Measurements from ENCODE around the gene BMPR1A. TPM values are rescaled to one million over a fixed set of nuclear protein-coding genes. Genes with fewer than 3 reads are reported as not detected.

Gene BMPR1A
- total RNA-seq, 1 experiment from 2014 or later: 42.6 TPM

DNA sequence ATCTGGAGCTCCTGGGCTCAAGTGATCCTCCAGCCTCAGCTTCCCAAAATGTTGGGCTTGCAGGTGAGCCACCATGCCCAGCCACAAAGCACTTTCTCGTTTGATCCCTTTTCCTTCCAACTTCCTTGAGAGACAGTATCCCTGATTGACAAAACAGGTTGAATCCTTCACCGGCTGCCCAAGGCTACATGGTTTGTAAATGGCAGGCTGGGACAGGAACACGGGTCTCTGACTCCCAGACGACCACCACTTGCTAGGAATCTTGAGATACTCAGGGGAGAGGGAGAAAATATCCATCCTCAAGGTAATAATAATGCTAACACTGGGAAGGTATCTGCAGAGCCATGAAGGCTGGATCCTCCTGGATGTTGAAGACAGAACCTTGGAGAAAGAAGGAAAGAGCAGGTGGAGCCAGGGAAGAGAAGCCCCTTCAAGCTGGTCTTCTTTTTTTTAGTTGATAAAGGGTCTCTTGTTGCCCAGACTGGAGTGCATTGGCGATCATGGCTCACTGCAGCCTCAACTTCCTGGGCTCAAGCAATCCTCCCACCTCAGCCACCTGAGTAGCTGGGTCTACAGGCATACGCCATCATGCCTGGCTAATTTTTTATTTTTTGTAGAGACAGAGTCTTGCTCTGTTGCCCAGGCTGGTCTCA, 181.2 kb downstream of the BMPR1A start:
- ATAC-seq (no peak), DNase-seq (ENCODE audit: low read depth, low spot score) (no peak)
- H3K9ac ChIP-seq (ENCODE audit: low read length): no peak overlapping the region
- H3K27me3 ChIP-seq (ENCODE audit: insufficient read depth, low read length): no peaks in the 10 kb centered on the region
- no peaks in the 10 kb centered on the region for H3K36me3 ChIP-seq (ENCODE audit: control insufficient read depth in 1 of 2, insufficient read depth in 2 of 2, low read length in 2 of 2)
- peaks cover 0 to 10% of the 10 kb centered on the region in 2 experiments; a peak in 3 of 4 replicates for H3K4me1 ChIP-seq (ENCODE audit: control insufficient read depth in 1 of 2, insufficient read depth in 2 of 2, low read length in 2 of 2)
- CTCF ChIA-PET: interaction anchor here (0.9 to 1.5 kb wide), 3 partner anchors 11 to 23 kb away, joined by 3 to 5 read pairs (median 3); partner anchors contain the start of gene SNCG
- H3K79me2 ChIP-seq (ENCODE audit: insufficient read depth, low read length): no peaks in the 10 kb centered on the region
- H3K27ac ChIP-seq (ENCODE audit: low read depth, low read length): no peak overlapping the region
- intact Hi-C loops (cut with micrococcal nuclease): loop anchor here (2.0 to 5.0 kb wide), 2 partner anchors 29 to 265 kb away; no protein-coding TSS in a partner anchor
- no peaks in the 10 kb centered on the region for H3K9me3 ChIP-seq (ENCODE audit: control insufficient read depth in 1 of 2, insufficient read depth in 1 of 2, low read depth in 1 of 2, low read length in 2 of 2)
- no TSS peak for BruUV-seq (replicated peaks)
- H4K20me1 ChIP-seq (ENCODE audit: insufficient read depth): no peaks in the 10 kb centered on the region
- H3K4me2 ChIP-seq (ENCODE audit: low read length): no peak overlapping the region
- H3K4me3 ChIP-seq (replicated peaks in 1 of 2; ENCODE audit: low read depth in 1 of 2, low read length in 2 of 2): no peak overlapping the region
- POLR2A ChIA-PET: interaction anchor here (1.0 kb wide), 1 partner anchor 31 kb away, joined by 3 read pairs; the partner anchor contains the start of gene ADIRF
- RAD21 ChIA-PET (ENCODE audit: low non-redundant PET in 1 of 2, low total read pairs in 2 of 2, uncharacterized antibody in 2 of 2, unreplicated experiment in 2 of 2): no interaction called here
- TF ChIP-seq ZNF274 (IDR thresholded peaks at IDR 0.05; ENCODE audit: low read depth, low read length) (no peak), POLR2A (IDR thresholded peaks at IDR 0.05; ENCODE audit: borderline replicate concordance, extremely low read depth, insufficient read depth, insufficient read length) (no peak), CEBPB (IDR thresholded peaks at IDR 0.05; ENCODE audit: low read depth) (no peak), SRF (IDR thresholded peaks at IDR 0.05; ENCODE audit: low read depth) (no peak), CBX3 (IDR thresholded peaks at IDR 0.05; ENCODE audit: low read depth) (no peak), YY1 (IDR thresholded peaks at IDR 0.05; ENCODE audit: extremely low read depth, insufficient replicate concordance, low read depth, low read length) (no peak), ELF1 (IDR thresholded peaks at IDR 0.05; ENCODE audit: borderline replicate concordance, low read depth) (no peak), TCF7L2 (IDR thresholded peaks at IDR 0.05; ENCODE audit: borderline replicate concordance, extremely low read depth, insufficient read depth, insufficient read length) (no peak), POLR2AphosphoS5 (IDR thresholded peaks at IDR 0.05; ENCODE audit: low read depth, low read length) (no peak), ZFX (IDR thresholded peaks at IDR 0.05) (no peak), JUND (IDR thresholded peaks at IDR 0.05) (no peak), EZH2 (IDR thresholded peaks at IDR 0.05) (no peak), SIN3A (IDR thresholded peaks at IDR 0.05; ENCODE audit: low read depth) (no peak), SP1 (IDR thresholded peaks at IDR 0.05; ENCODE audit: low read depth) (no peak)
- TF ChIP-seq, protein P1, sequence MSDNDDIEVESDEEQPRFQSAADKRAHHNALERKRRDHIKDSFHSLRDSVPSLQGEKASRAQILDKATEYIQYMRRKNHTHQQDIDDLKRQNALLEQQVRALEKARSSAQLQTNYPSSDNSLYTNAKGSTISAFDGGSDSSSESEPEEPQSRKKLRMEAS (IDR thresholded peaks at IDR 0.05): no peak
- TF ChIP-seq, protein P2, sequence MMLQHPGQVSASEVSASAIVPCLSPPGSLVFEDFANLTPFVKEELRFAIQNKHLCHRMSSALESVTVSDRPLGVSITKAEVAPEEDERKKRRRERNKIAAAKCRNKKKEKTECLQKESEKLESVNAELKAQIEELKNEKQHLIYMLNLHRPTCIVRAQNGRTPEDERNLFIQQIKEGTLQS (IDR thresholded peaks at IDR 0.05): no peak
- no peaks in the 10 kb centered on the region for H3K9me2 ChIP-seq (ENCODE audit: insufficient read depth)
- H2AFZ ChIP-seq (ENCODE audit: low read depth, low read length, poor library complexity, severe bottlenecking): no peak overlapping the region
